NCI-H2227 treated with DMSO at 0.1 percent for 48 hours (cell line): ENCODE measurements around the gene KATNB1.
"Not testable (repeated sequence)": the region's sequence is repeated elsewhere in the genome, so short reads cannot be mapped to it uniquely, and the experiment has no call there.

ENCODE experiments used
- DNase-seq: peaks from one replicate; lab custom pipeline; 2025; lab: John Stamatoyannopoulos, UW

Gene KATNB1

GRCh38 chr16:57743886-57744641 lies 8.5 kb downstream of the KATNB1 start:
- DNase-seq: no peak

GRCh38 chr16:57744642-57744903 lies 9.0 kb downstream of the KATNB1 start:
- no peak for DNase-seq

GRCh38 chr16:57745768-57746167 lies 10.2 kb downstream of the KATNB1 start:
- no peak for DNase-seq

DNA sequence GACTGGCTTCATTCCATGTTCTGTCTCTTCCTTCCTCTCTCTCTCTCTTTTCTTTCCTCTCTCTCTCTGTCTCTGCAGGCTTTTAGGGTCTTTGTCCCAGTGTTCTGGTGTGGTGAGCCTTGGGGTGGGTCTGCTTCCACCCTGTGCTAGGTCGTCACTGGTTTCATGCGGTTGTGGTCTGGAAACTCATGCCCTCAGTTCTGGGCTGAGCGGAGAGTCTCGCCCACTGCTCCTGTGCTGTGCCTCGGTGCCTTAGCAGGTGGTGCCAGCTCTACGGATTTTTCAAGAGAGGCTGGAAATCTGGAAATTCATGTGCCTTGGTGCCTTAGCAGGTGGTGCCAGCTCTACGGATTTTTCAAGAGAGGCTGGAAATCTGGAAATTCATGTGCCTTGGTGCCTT lies 10.7 kb downstream of the KATNB1 start:
- DNase-seq: not testable (repeated sequence)

DNA sequence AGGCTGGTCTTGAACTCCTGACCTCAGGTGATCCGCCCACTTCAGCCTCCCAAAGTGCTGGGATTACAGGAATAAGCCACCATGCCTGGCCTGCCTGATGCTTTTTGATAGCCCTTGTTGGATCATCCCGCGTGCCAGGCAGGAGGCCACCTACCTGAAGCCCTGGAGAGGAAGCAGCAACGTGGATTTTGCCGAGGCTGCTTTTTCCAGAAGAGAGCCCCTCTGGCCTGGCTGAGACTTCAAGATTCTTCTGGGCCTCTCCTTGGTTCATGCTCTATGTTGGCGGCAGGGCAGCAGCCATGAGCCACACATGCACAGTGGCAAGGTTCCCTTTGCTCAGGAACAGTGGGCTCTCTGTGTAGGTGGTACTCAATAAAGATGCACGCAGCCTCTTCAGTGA lies 11.5 kb downstream of the KATNB1 start:
- DNase-seq: no peak

- no peak for DNase-seq
These were observed 11.9 kb downstream of the KATNB1 start for GRCh38 chr16:57747496-57747895.

DNA sequence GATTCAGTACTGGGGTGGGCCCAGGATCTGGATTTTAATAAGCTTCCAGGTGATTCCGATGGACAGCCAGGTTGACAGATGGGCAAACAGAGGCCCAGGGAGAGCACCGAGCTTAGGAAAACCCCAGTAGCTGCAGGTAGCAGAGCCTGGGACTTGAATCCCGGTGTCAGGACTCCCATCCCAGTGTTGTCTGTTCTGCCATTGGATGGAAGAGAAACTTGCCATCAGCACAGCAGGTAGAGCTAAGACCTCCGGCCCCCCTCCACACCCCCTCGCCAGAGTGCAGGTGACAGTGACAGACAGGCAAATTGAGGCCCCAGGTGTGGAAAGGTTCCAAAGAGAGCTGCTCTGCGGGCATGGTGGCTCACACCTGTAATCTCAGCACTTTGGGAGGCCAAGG lies 12.4 kb downstream of the KATNB1 start:
- no peak for DNase-seq

GRCh38 chr16:57748596-57748995 lies 13.0 kb downstream of the KATNB1 start:
- DNase-seq: no peak

- DNase-seq: no peak
These were observed 13.6 kb downstream of the KATNB1 start for GRCh38 chr16:57749101-57749692.

DNA sequence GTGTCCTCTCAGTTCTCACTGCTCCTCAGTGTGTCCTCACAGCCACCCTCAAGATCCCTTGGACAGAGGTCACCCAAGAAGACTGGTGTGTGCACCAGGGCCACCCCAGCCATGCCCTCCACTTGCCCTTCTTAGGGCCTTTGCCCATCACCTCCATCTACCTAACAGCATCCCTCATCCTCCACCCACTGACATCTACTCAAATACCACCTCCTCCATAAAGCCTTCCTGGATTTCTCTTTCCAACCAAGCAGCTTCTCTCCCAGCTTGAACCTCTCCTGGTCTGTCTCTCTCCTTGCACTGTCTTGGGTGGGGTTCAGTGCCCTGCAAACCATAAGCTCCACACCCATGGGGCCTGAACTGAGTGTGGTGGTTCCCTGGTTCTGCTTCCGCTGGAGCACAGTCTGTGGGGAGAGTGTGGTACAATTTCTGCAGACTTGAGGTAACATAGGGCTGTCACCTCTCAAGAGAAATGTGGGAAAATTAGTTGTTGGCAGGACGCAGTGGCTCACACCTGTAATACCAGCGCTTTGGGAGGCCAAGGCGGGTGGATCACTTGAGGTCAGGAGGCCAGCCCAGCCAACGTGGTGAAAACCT lies 14.4 kb downstream of the KATNB1 start:
- DNase-seq: no peak

GRCh38 chr16:57750796-57751538 lies 15.4 kb downstream of the KATNB1 start:
- DNase-seq: no peak

- DNase-seq: no peak
These were observed 16.1 kb downstream of the KATNB1 start for GRCh38 chr16:57751539-57752202.

GRCh38 chr16:57752203-57752580 lies 16.6 kb downstream of the KATNB1 start:
- DNase-seq: no peak

DNA sequence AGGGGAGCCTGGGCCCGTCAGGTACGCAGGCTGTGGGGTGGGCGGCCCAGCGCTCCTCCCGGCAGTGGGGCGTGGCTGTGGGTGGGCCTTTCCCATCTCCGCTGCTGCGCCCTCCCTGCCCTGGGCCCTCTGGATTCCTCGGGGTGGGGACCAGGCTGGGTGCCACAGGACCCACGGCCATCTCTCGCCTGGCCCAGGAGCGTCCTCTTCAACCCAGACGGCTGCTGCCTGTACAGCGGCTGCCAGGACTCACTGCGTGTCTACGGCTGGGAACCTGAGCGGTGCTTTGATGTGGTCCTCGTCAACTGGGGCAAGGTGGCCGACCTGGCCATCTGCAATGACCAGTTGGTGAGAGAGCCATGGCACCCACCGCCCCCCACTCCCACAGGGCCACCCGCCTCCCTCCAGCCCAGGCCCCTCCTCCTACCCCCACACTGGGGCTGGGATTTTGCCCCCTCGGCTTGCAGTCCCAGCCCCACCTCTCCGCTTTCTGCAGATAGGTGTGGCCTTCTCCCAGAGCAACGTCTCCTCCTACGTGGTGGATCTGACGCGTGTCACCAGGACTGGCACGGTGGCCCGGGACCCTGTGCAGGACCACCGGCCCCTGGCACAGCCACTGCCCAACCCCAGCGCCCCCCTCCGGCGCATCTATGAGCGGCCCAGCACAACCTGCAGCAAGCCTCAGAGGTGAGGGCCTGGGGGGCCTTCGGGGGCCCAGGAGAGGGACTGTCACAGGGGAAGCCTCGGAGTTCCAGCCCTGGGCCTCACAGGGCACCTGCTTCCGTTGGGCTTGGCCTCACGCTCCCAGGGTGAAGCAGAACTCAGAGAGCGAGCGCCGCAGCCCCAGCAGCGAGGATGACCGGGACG lies 17.2 kb downstream of the KATNB1 start:
- no peak for DNase-seq

GRCh38 chr16:57753448-57754353 lies 18.1 kb downstream of the KATNB1 start:
- no peak for DNase-seq

DNA sequence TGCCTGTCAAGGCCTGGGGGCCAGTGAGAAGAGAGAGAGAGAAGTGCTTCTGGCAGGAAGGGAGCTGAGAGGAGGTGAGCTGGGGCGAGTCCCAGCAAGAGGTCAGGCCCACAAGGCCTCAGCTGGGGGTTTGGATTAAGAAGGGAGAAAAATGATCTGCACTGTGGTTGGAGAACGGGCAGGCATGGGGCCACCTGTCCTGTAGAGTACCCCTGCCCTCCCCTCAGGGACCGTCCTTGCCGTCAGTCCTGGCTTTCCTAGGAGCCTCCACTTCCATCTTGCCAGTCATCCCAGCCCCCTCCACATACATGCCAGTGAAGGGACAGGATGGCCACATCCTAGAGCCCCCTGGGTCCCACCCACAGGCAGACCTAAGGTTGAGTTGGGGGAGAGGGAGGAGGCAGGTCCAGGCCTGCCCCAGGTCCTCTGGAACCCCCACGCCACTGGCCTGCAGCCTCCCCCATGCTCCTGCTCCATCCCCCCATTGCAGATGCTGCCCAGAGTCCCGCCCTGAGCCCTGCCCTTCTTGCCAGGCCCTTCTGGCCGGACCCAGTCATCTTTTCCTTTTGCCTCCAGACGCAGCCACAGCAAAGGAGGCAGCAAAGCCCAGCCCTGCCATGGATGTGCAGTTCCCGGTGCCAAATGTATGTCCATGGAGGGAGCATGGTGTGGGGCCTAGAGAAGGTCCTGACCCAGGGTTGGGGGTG lies 18.9 kb downstream of the KATNB1 start:
- no peak for DNase-seq

DNA sequence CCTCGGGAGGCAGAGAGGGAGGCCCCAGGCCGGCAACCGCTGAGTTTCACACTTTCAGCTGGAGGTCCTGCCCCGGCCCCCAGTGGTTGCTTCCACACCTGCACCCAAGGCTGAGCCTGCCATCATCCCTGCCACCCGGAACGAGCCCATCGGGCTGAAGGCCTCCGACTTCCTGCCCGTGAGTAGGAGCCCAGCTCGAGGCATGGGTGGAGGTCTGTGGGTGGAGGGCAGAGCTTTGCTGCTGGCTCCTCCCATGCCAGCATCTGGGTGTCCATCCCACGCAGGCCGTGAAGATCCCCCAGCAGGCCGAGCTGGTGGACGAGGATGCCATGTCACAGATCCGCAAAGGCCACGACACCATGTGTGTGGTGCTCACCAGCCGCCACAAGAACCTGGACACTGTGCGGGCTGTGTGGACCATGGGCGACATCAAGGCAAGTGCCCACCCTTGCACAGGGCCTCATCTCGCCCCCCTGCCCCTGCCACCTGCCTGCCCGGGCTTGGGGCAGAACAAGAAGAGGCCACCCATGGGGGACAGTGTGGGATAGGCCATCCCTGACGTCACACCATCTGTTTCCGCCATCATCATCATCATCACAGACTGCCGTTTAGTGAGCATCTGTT lies 19.6 kb downstream of the KATNB1 start:
- no peak for DNase-seq

GRCh38 chr16:57755726-57756423 lies 20.3 kb downstream of the KATNB1 start:
- no peak for DNase-seq
